ENCODE results near the gene PSMA4. TPM values are rescaled to one million over a fixed set of nuclear protein-coding genes. Genes with fewer than 3 reads are reported as not detected.

PSMA4 gene
- total and polyA plus RNA-seq, 10 of the 15 experiments (the other 5 are each of a cell fraction or from before 2014, with no cell fraction given): 210 to 1,221 (median 546) TPM

GRCh38 chr15:78570710-78571109, 30.5 kb downstream of the PSMA4 start:
- Histone ChIP-seq H3K27ac (ENCODE audit: control insufficient read depth, insufficient read depth) (no peak overlapping the region), H3K4me3 (no peak overlapping the region), H3K4me2 (ENCODE audit: control insufficient read depth, insufficient read depth) (no peak overlapping the region), H3K9me3 (replicated peaks; ENCODE audit: control insufficient read depth, insufficient read depth, low read length) (no peaks in the 10 kb centered on the region), H3K79me2 (ENCODE audit: control insufficient read depth, insufficient read depth, low read length) (peaks cover 13% of the 10 kb centered on the region), H2AFZ (ENCODE audit: control insufficient read depth, low read depth, low read length) (no peak overlapping the region), H3K9ac (ENCODE audit: control insufficient read depth, insufficient read depth, low read length) (no peak overlapping the region), H4K20me1 (ENCODE audit: control insufficient read depth, insufficient read depth) (no peaks in the 10 kb centered on the region), H3K36me3 (ENCODE audit: control insufficient read depth in 2 of 2, insufficient read depth in 2 of 2, low read length in 1 of 2) (no peaks in the 10 kb centered on the region), H3K4me1 (ENCODE audit: control insufficient read depth, insufficient read depth, low read length) (no peaks in the 10 kb centered on the region), H3K27me3 (replicated peaks in 1 of 2; ENCODE audit: control insufficient read depth in 2 of 2, insufficient read depth in 2 of 2, low read length in 1 of 2) (no peaks in the 10 kb centered on the region)
- in situ Hi-C loops (cut with MboI) (no loop called here), intact Hi-C loops (cut with micrococcal nuclease; ENCODE audit: unreplicated experiment) (no loop called here)
- CTCF ChIA-PET: interaction anchor here (0.6 to 0.9 kb wide), 2 partner anchors 47 to 49 kb away, joined by 3 to 4 read pairs; no protein-coding TSS in a partner anchor
- RAD21 ChIA-PET (ENCODE audit: unreplicated experiment): no interaction called here
- no peak for TF ChIP-seq SMC3 (IDR thresholded peaks at IDR 0.05; ENCODE audit: borderline replicate concordance, low read length)
- TF ChIP-seq CTCF (IDR thresholded peaks at IDR 0.05 in 2 of 3, conservative IDR thresholded peaks at IDR 0.05 in 1 of 3; ENCODE audit: control insufficient read depth in 2 of 3, extremely low read depth in 1 of 3, insufficient read depth in 1 of 3, low read depth in 3 of 3, low read length in 3 of 3): peak in 1 of 3 experiments; percentile 2; a peak in 1 of 6 replicates
- TF ChIP-seq CHD1 (IDR thresholded peaks at IDR 0.05; ENCODE audit: low read depth, low read length): no peak
- no peak for TF ChIP-seq WRNIP1 (IDR thresholded peaks at IDR 0.05; ENCODE audit: borderline replicate concordance, low read depth, low read length)
- TF ChIP-seq KAT2A (conservative IDR thresholded peaks at IDR 0.05; ENCODE audit: control insufficient read depth, low read depth, low read length): no peak
- ATAC-seq (peak; percentile 27; the same call in 1 of the 3 replicates), FAIRE-seq (no peak), DNase-seq (ENCODE audit: low read depth, low spot score) (no peak)
- no TSS peak for BruUV-seq (replicated peaks)
- SMC1A ChIA-PET (ENCODE audit: uncharacterized antibody, unreplicated experiment): no interaction called here
- POLR2A ChIA-PET: no interaction called here
- WGBS (ENCODE audit: insufficient coverage, insufficient replicate concordance, low lambda C conversion rate, missing lambda C conversion rate): 83% methylated on average over 2 of the region's 2 CpGs

GRCh38 chr15:78571382-78571781, 31.1 kb downstream of the PSMA4 start:
- intact Hi-C loops (cut with micrococcal nuclease; ENCODE audit: unreplicated experiment): no loop called here
- DNase-seq (ENCODE audit: low read depth, low spot score) (no peak), ATAC-seq (no peak), FAIRE-seq (no peak)
- no TSS peak for BruUV-seq (replicated peaks)
- ChIA-PET POLR2A (no interaction called here), CTCF (interaction anchor here (0.6 to 0.9 kb wide), 2 partner anchors 47 to 50 kb away, joined by 3 to 4 read pairs; no protein-coding TSS in a partner anchor), RAD21 (ENCODE audit: unreplicated experiment) (no interaction called here), SMC1A (ENCODE audit: uncharacterized antibody, unreplicated experiment) (no interaction called here)
- H3K4me2 ChIP-seq (ENCODE audit: control insufficient read depth, insufficient read depth): no peak overlapping the region; the same call in 1 of the 2 replicates
- 98% methylated on average over 4 of the region's 4 CpGs for WGBS (ENCODE audit: insufficient coverage, insufficient replicate concordance, low lambda C conversion rate, missing lambda C conversion rate)
- no peak overlapping the region for H3K27ac ChIP-seq (ENCODE audit: control insufficient read depth, insufficient read depth)
- H3K36me3 ChIP-seq (ENCODE audit: control insufficient read depth in 2 of 2, insufficient read depth in 2 of 2, low read length in 1 of 2): no peaks in the 10 kb centered on the region
- H3K9me3 ChIP-seq (replicated peaks; ENCODE audit: control insufficient read depth, insufficient read depth, low read length): no peaks in the 10 kb centered on the region
- H2AFZ ChIP-seq (ENCODE audit: control insufficient read depth, low read depth, low read length): no peak overlapping the region
- H3K9ac ChIP-seq (ENCODE audit: control insufficient read depth, insufficient read depth, low read length): no peak overlapping the region
- no peaks in the 10 kb centered on the region for H4K20me1 ChIP-seq (ENCODE audit: control insufficient read depth, insufficient read depth)
- in situ Hi-C loops (cut with MboI): no loop called here
- H3K27me3 ChIP-seq (replicated peaks in 1 of 2; ENCODE audit: control insufficient read depth in 2 of 2, insufficient read depth in 2 of 2, low read length in 1 of 2): no peaks in the 10 kb centered on the region
- H3K4me1 ChIP-seq (ENCODE audit: control insufficient read depth, insufficient read depth, low read length): no peaks in the 10 kb centered on the region
- peaks cover 6% of the 10 kb centered on the region for H3K79me2 ChIP-seq (ENCODE audit: control insufficient read depth, insufficient read depth, low read length)
- H3K4me3 ChIP-seq: no peak overlapping the region
- TF ChIP-seq USF1 (IDR thresholded peaks at IDR 0.05; ENCODE audit: borderline replicate concordance, extremely low read length, insufficient read depth, low read depth, low read length) (no peak), BHLHE40 (IDR thresholded peaks at IDR 0.05; ENCODE audit: borderline replicate concordance in 1 of 2, low read depth in 2 of 2, low read length in 1 of 2) (no peak), TARDBP (IDR thresholded peaks at IDR 0.05; ENCODE audit: borderline replicate concordance) (no peak), RELA (IDR thresholded peaks at IDR 0.05; ENCODE audit: borderline replicate concordance, partially characterized antibody) (no peak), ZNF592 (IDR thresholded peaks at IDR 0.05) (no peak)
